ENCODE results near the gene BMAL2.
A peak's percentile ranks its signal among the peaks of the same experiment; 100 is the strongest.

- TF ChIP-seq CTCF (IDR thresholded peaks at IDR 0.05), result no peak
- TF ChIP-seq POLR2AphosphoS5 (IDR thresholded peaks at IDR 0.05), result peak; percentile 4
These were observed 47.9 kb upstream of the BMAL2 start for GRCh38 chr12:27284751-27285150.
